SK-N-SH (cell line): ENCODE data around the gene KCNC3. TPM values are rescaled to one million over a fixed set of nuclear protein-coding genes. Genes with fewer than 3 reads are reported as not detected.

Experiments used
- CTCF ChIA-PET: fragments of 300-600, 350-600 bp; formaldehyde crosslinking; extraction: SDS; loops from one replicate; lab custom pipeline; 2021; lab: Yijun Ruan, JAX
- POLR2A ChIA-PET: fragments of 350-600 bp; sonication (Branson Sonifier 250); formaldehyde crosslinking; extraction: SDS; loops from one replicate; lab custom pipeline; 2020; ENCODE audit warnings: antibody characterized with exemption, inconsistent platforms; lab: Yijun Ruan, JAX
- DNase-seq: peaks from one replicate; pipeline ENCODE4 v3.0.0; 2012
- H2AFZ ChIP-seq: fragments of 200-600 bp; sonication (generic); 2 replicates; pipeline ENCODE4 v1.8.1; 2016; ENCODE audit warnings: antibody characterized with exemption, mild to moderate bottlenecking, low read depth
- H3F3A ChIP-seq: fragments of 200-600 bp; sonication (generic); replicated peaks from 2 replicates; pipeline ENCODE3; 2016; ENCODE audit warnings: antibody characterized with exemption, mild to moderate bottlenecking; ENCODE audit not compliant: insufficient read depth
- H3K27ac ChIP-seq, 2 experiments: fragments of 200-500 bp in 1 of 2; fragments of 200-600 bp in 1 of 2; sonication (Bioruptor generic) in 1 of 2; sonication (generic), shearing (Covaris generic) in 1 of 2; 2 replicates each; pipeline versions ENCODE4 v1.5.1 to v1.6.1; 2014 to 2016; ENCODE audit warnings: low read depth in 2 of 2, inconsistent platforms in 1 of 2, low read length in 1 of 2, mild to moderate bottlenecking in 1 of 2, mixed read lengths in 1 of 2
- H3K27me3 ChIP-seq: fragments of 200-600 bp; sonication (generic), shearing (Covaris generic); 2 replicates; pipeline ENCODE4 v1.6.1; 2016; ENCODE audit warnings: mixed run types; ENCODE audit not compliant: insufficient read depth
- H3K36me3 ChIP-seq, 2 experiments: fragments of 200-500 bp in 1 of 2; fragments of 200-600 bp in 1 of 2; sonication (Bioruptor generic) in 1 of 2; sonication (generic) in 1 of 2; replicated peaks in 1 of 2; 2 replicates each; pipeline versions ENCODE3 to v1.5.1; 2014 to 2016; ENCODE audit warnings: low read length in 1 of 2, mild to moderate bottlenecking in 1 of 2; ENCODE audit not compliant: insufficient read depth in 2 of 2, control insufficient read depth in 1 of 2
- H3K4me1 ChIP-seq, 2 experiments: fragments of 200-500 bp in 1 of 2; fragments of 200-600 bp in 1 of 2; sonication (Bioruptor generic) in 1 of 2; sonication (generic), shearing (Covaris generic) in 1 of 2; 2 replicates each; pipeline versions ENCODE4 v1.5.1 to v1.6.1; 2014 to 2016; ENCODE audit warnings: low read depth in 1 of 2, low read length in 1 of 2, mixed run types in 1 of 2; ENCODE audit not compliant: insufficient read depth in 2 of 2, control insufficient read depth in 1 of 2
- H3K4me2 ChIP-seq: fragments of 200-600 bp; sonication (generic), shearing (Covaris generic); 2 replicates; pipeline ENCODE4 v1.6.1; 2017; ENCODE audit warnings: mixed run types
- H3K4me3 ChIP-seq, 2 experiments: fragments of 200-500 bp in 1 of 2; fragments of 200-600 bp in 1 of 2; sonication (Bioruptor generic) in 1 of 2; sonication (generic), shearing (Covaris generic) in 1 of 2; 2 replicates each; pipeline versions ENCODE4 v1.5.1 to v1.8.1; 2014 to 2016; ENCODE audit warnings: low read depth in 2 of 2, inconsistent platforms in 1 of 2, low read length in 1 of 2, mild to moderate bottlenecking in 1 of 2, mixed read lengths in 1 of 2, moderate library complexity in 1 of 2
- H3K79me2 ChIP-seq: fragments of 200-600 bp; sonication (generic); 2 replicates; pipeline ENCODE4 v1.8.1; 2017; ENCODE audit warnings: mild to moderate bottlenecking; ENCODE audit not compliant: insufficient read depth
- H3K9ac ChIP-seq: fragments of 200-600 bp; sonication (generic); 2 replicates; pipeline ENCODE4 v1.6.1; 2017; ENCODE audit warnings: mixed run types
- H3K9me2 ChIP-seq: fragments of 200-600 bp; sonication (generic); 2 replicates; pipeline ENCODE4 v1.6.1; 2017; ENCODE audit warnings: mixed run types
- H3K9me3 ChIP-seq: fragments of 200-600 bp; sonication (generic); 2 replicates; pipeline ENCODE4 v1.6.1; 2017; ENCODE audit warnings: mixed run types, mild to moderate bottlenecking, moderate library complexity
- H4K20me1 ChIP-seq: fragments of 200-600 bp; sonication (generic); 2 replicates; pipeline ENCODE4 v1.6.1; 2017; ENCODE audit warnings: mild to moderate bottlenecking, mixed run types; ENCODE audit not compliant: insufficient read depth
- ELF1 ChIP-seq: IDR thresholded peaks from 2 replicates; pipeline ENCODE4 v1.4.0; 2012
- EP300 ChIP-seq, 2 experiments: IDR thresholded peaks; 2 replicates each; pipeline versions ENCODE4 v1.4.0 to v1.6.1; 2012; ENCODE audit warnings: borderline replicate concordance in 1 of 2, low read depth in 1 of 2, low read length in 1 of 2
- FOXJ3 ChIP-seq: sonication (generic); formaldehyde crosslinking; IDR thresholded peaks from 2 replicates; pipeline ENCODE4 v1.5.1; 2020; ENCODE audit warnings: mild to moderate bottlenecking, missing genetic modification reagents
- GABPA ChIP-seq: IDR thresholded peaks from 2 replicates; pipeline ENCODE4 v1.4.0; 2012; ENCODE audit warnings: low read depth, mild to moderate bottlenecking
- JUND ChIP-seq: IDR thresholded peaks from 2 replicates; pipeline ENCODE4 v1.4.0; 2012
- NFIC ChIP-seq: IDR thresholded peaks from 2 replicates; pipeline ENCODE4 v1.4.0; 2012; ENCODE audit warnings: borderline replicate concordance
- RAD21 ChIP-seq: IDR thresholded peaks from 2 replicates; pipeline ENCODE4 v1.6.1; 2012; ENCODE audit warnings: mild to moderate bottlenecking, low read length
- RFX5 ChIP-seq: IDR thresholded peaks from 2 replicates; pipeline ENCODE4 v1.6.1; 2012; ENCODE audit warnings: mild to moderate bottlenecking, improper control_type of control experiment, low read length
- SIN3A ChIP-seq: IDR thresholded peaks from 2 replicates; pipeline ENCODE4 v1.6.1; 2012; ENCODE audit warnings: low read depth, mild to moderate bottlenecking, low read length, moderate library complexity, borderline replicate concordance
- SMC3 ChIP-seq: IDR thresholded peaks from 2 replicates; pipeline ENCODE4 v1.6.1; 2012; ENCODE audit warnings: low read depth, low read length, improper control_type of control experiment
- TCF12 ChIP-seq: IDR thresholded peaks from 2 replicates; pipeline ENCODE4 v1.4.0; 2012
- TEAD4 ChIP-seq: IDR thresholded peaks from 2 replicates; pipeline ENCODE4 v1.4.0; 2012; ENCODE audit warnings: mild to moderate bottlenecking, borderline replicate concordance; ENCODE audit not compliant: insufficient read depth
- WGBS: methylation state at CpG from one replicate; pipeline ENCODE4 v1.1.6; 2017; ENCODE audit warnings: low lambda C conversion rate; 5-methylcytosine and 5-hydroxymethylcytosine counted together
- polyA plus RNA-seq, 3 experiments: library from polyadenylated mRNA; depleted of rRNA; stranded (reverse); fragments of >200 nt; gene quantifications; 2 replicates each; pipeline ENCODE4 v1.2.3, GENCODE V29; 2012
- TF ChIP-seq, protein P1 (sequence below): fragments of 150-350 bp; IDR thresholded peaks from 2 replicates; pipeline ENCODE4 v1.6.1; 2016; ENCODE audit warnings: mild to moderate bottlenecking, low read depth, low read length
- TF ChIP-seq, protein P2 (sequence below): IDR thresholded peaks from 2 replicates; pipeline ENCODE4 v1.4.0; 2012; ENCODE audit warnings: low read depth, borderline replicate concordance
- TF ChIP-seq, protein P3 (sequence below): IDR thresholded peaks from 2 replicates; pipeline ENCODE4; 2012
- TF ChIP-seq, protein P4 (sequence below): IDR thresholded peaks from 2 replicates; pipeline ENCODE4 v1.4.0; 2012; ENCODE audit warnings: low read depth

KCNC3 gene
- polyA plus RNA-seq, 1 of the 3 experiments (the other 2 are of a cell fraction): 0.30 TPM

- Histone ChIP-seq H3K27ac (no peak overlapping the region), H3K9me3 (no peaks in the 10 kb centered on the region), H3K4me3 (no peak overlapping the region), H3K9me2 (no peaks in the 10 kb centered on the region), H3K4me1 (peaks cover 0 to 18% of the 10 kb centered on the region in 2 experiments; a peak in 1 of 4 replicates), H4K20me1 (0 out of 2 replicates have a peak, but pooled peaks cover 3% of the 10 kb centered on the region), H3K27me3 (peaks cover 9% of the 10 kb centered on the region; the same call in 1 of the 2 replicates), H3K79me2 (no peaks in the 10 kb centered on the region), H3K9ac (no peak overlapping the region), H3F3A (no peaks in the 10 kb centered on the region)
- no peak for DNase-seq
- POLR2A ChIA-PET: no interaction called here
- CTCF ChIA-PET: no interaction called here
- WGBS: 71% methylated on average over 12 of the region's 12 CpGs
- no peak for TF ChIP-seq RFX5
- TF ChIP-seq, all 33 proteins: peak for 0
- Histone ChIP-seq H2AFZ (no peak overlapping the region), H3K4me2 (no peak overlapping the region), H3K36me3 (no peaks in the 10 kb centered on the region)
These were observed 6.9 kb downstream of the KCNC3 start for GRCh38 chr19:50322234-50322633.

DNA sequence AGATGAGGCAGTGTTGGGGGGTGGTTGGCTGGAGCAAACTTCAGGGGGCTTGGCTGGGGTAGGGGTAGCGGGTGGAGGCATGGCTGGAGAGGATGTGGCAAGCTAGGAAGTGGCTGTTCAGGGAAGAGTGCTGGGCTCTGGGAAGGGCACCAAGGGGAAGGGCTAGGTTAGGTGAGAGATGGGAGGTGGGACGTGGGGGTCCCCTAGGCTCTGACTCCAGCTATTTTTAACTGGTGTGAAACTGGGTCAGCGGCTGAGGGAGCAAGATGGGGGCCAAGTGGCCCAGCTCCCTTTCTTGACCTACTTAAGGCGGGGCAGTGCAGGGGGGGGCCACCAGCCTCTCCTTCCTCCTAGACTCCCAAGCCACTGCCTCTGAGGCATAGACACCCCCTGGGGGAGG, 7.3 kb downstream of the KCNC3 start:
- no peak overlapping the region for H3K4me2 ChIP-seq
- POLR2A ChIA-PET: no interaction called here
- CTCF ChIA-PET: no interaction called here
- H3K4me1 ChIP-seq: peaks cover 0 to 18% of the 10 kb centered on the region in 2 experiments; a peak in 1 of 4 replicates
- H3K27me3 ChIP-seq: peaks cover 5% of the 10 kb centered on the region; the same call in 1 of the 2 replicates
- H2AFZ ChIP-seq: no peak overlapping the region
- 43% methylated on average over 3 of the region's 4 CpGs for WGBS
- H3K36me3 ChIP-seq: no peaks in the 10 kb centered on the region
- H3K27ac ChIP-seq: no peak overlapping the region
- no peak overlapping the region for H3K9ac ChIP-seq
- TF ChIP-seq NFIC (no peak), JUND (no peak), ELF1 (no peak), TCF12 (no peak), FOXJ3 (CRISPR knock-in tag) (no peak), RFX5 (no peak), GABPA (no peak), EP300 (IDR thresholded peaks at IDR 0.05; ENCODE audit: borderline replicate concordance in 1 of 2, low read depth in 1 of 2, low read length in 1 of 2) (no peak), SMC3 (no peak), TEAD4 (no peak), SIN3A (no peak), RAD21 (no peak)
- TF ChIP-seq, protein P1, sequence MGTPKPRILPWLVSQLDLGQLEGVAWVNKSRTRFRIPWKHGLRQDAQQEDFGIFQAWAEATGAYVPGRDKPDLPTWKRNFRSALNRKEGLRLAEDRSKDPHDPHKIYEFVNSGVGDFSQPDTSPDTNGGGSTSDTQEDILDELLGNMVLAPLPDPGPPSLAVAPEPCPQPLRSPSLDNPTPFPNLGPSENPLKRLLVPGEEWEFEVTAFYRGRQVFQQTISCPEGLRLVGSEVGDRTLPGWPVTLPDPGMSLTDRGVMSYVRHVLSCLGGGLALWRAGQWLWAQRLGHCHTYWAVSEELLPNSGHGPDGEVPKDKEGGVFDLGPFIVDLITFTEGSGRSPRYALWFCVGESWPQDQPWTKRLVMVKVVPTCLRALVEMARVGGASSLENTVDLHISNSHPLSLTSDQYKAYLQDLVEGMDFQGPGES: no peak
- TF ChIP-seq, protein P2, sequence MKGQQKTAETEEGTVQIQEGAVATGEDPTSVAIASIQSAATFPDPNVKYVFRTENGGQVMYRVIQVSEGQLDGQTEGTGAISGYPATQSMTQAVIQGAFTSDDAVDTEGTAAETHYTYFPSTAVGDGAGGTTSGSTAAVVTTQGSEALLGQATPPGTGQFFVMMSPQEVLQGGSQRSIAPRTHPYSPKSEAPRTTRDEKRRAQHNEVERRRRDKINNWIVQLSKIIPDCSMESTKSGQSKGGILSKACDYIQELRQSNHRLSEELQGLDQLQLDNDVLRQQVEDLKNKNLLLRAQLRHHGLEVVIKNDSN: no peak
- TF ChIP-seq, protein P3, sequence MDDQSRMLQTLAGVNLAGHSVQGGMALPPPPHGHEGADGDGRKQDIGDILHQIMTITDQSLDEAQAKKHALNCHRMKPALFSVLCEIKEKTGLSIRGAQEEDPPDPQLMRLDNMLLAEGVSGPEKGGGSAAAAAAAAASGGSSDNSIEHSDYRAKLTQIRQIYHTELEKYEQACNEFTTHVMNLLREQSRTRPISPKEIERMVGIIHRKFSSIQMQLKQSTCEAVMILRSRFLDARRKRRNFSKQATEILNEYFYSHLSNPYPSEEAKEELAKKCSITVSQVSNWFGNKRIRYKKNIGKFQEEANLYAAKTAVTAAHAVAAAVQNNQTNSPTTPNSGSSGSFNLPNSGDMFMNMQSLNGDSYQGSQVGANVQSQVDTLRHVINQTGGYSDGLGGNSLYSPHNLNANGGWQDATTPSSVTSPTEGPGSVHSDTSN: no peak
- TF ChIP-seq, protein P4, sequence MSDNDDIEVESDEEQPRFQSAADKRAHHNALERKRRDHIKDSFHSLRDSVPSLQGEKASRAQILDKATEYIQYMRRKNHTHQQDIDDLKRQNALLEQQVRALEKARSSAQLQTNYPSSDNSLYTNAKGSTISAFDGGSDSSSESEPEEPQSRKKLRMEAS: no peak
- no peak for DNase-seq
- H3K4me3 ChIP-seq: no peak overlapping the region
- H3K9me3 ChIP-seq: no peaks in the 10 kb centered on the region
- H3K79me2 ChIP-seq: no peaks in the 10 kb centered on the region
- H3K9me2 ChIP-seq: no peaks in the 10 kb centered on the region
- 0 out of 2 replicates have a peak, but pooled peaks cover 3% of the 10 kb centered on the region for H4K20me1 ChIP-seq
- no peaks in the 10 kb centered on the region for H3F3A ChIP-seq
